HFFc6 (cell line): Measurements from ENCODE around the gene ACSM5. TPM values are rescaled to one million over a fixed set of nuclear protein-coding genes. Genes with fewer than 3 reads are reported as not detected.
"Not testable (repeated sequence)": the region's sequence is repeated elsewhere in the genome, so short reads cannot be mapped to it uniquely, and the experiment has no call there.

ENCODE experiments used
- DNase-seq: peaks from one replicate; pipeline ENCODE4 v3.0.0-alpha.2; 2018
- H3K27ac Mint-ChIP-seq: 2 replicates; pipeline ENCODE4 v1.8.0; 2020; ENCODE audit warnings: mild to moderate bottlenecking, mixed read lengths
- H3K27me3 Mint-ChIP-seq: 2 replicates; pipeline ENCODE4 v1.8.0; 2021; ENCODE audit warnings: mild to moderate bottlenecking, moderate library complexity, mixed read lengths; ENCODE audit not compliant: insufficient read depth
- H3K36me3 Mint-ChIP-seq: 2 replicates; pipeline ENCODE4 v1.8.0; 2021; ENCODE audit warnings: low read depth, mixed read lengths
- H3K4me1 Mint-ChIP-seq: 2 replicates; pipeline ENCODE4 v1.8.0; 2020; ENCODE audit warnings: low read depth, mixed read lengths
- H3K4me3 Mint-ChIP-seq: 2 replicates; pipeline ENCODE4 v1.8.0; 2020; ENCODE audit warnings: mild to moderate bottlenecking, moderate library complexity, mixed read lengths
- H3K9me3 Mint-ChIP-seq: 2 replicates; pipeline ENCODE4 v1.8.0; 2020; ENCODE audit warnings: mild to moderate bottlenecking, mixed read lengths
- total RNA-seq, 6 experiments: library from RNA; stranded (reverse); fragmentation: NEBNext Ultra II Directional; extraction: Animal tissue kit (Norgen Biotek cat#: 25700); gene quantifications; 2 replicates in 1 of 6; 3 replicates in 5 of 6; pipeline ENCODE4 v1.2.3, GENCODE V29; 2021
- TF ChIP-seq, protein P1 (sequence below): fragments of 200-600 bp; sonication (generic); IDR thresholded peaks from 2 replicates; pipeline ENCODE4 v1.5.0; 2021; ENCODE audit warnings: antibody characterized with exemption, mild to moderate bottlenecking

The ACSM5 gene
- total RNA-seq, 6 experiments from 2014 or later, result not detected

DNA sequence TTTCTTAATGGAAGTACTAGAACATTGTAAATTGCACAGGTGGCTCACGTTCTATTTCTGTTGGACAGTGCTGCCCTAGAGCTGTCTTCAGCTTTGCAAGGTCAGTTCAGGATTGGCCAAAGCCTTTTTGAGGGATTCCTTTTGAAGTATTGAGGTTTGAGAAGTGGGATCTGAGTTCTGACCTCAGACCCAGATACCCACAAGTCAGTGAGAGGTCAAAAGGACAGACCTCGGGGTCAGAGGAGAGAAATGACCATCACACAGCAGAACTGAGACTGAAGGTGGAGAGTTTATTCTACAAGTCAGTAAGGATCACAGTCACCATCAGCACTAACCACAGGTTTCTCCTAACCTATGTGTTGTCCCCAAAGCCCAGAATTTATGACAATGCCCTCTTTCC lies 1.7 kb downstream of the ACSM5 start:
- Mint-ChIP-seq H3K36me3 (0 out of 2 replicates have a peak, but pooled peaks cover 3% of the 10 kb centered on the region), H3K27ac (no peak overlapping the region), H3K4me3 (no peak overlapping the region), H3K27me3 (peaks cover 2% of the 10 kb centered on the region; the same call in 1 of the 2 replicates), H3K4me1 (no peaks in the 10 kb centered on the region), H3K9me3 (peaks cover 20% of the 10 kb centered on the region)
- TF ChIP-seq, protein P1, sequence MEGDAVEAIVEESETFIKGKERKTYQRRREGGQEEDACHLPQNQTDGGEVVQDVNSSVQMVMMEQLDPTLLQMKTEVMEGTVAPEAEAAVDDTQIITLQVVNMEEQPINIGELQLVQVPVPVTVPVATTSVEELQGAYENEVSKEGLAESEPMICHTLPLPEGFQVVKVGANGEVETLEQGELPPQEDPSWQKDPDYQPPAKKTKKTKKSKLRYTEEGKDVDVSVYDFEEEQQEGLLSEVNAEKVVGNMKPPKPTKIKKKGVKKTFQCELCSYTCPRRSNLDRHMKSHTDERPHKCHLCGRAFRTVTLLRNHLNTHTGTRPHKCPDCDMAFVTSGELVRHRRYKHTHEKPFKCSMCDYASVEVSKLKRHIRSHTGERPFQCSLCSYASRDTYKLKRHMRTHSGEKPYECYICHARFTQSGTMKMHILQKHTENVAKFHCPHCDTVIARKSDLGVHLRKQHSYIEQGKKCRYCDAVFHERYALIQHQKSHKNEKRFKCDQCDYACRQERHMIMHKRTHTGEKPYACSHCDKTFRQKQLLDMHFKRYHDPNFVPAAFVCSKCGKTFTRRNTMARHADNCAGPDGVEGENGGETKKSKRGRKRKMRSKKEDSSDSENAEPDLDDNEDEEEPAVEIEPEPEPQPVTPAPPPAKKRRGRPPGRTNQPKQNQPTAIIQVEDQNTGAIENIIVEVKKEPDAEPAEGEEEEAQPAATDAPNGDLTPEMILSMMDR, result no peak
- no peak for DNase-seq

DNA sequence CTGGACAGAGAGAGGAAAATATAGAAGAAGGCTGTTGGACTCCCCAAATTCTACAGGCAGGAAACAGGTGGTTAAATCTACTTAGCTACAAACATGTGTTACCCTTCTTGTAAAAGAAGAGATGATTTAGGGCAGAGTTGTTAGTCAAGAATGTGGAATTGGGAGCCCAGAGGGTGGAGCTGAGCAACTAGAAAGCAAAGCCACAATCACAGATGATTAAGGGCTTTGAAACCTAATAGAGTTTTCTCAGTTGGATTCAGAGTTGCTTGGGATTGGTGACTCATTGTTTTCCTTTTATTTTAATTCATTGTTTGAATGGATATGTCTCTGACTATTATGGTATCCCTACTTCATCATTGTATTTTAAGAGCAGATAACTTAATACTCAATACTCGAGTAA lies 6.2 kb downstream of the ACSM5 start:
- TF ChIP-seq, protein P1, result no peak
- Mint-ChIP-seq H3K4me1 (no peaks in the 10 kb centered on the region), H3K9me3 (peaks cover 4% of the 10 kb centered on the region), H3K36me3 (no peaks in the 10 kb centered on the region), H3K4me3 (no peak overlapping the region), H3K27me3 (no peaks in the 10 kb centered on the region), H3K27ac (no peak overlapping the region)
- no peak for DNase-seq

DNA sequence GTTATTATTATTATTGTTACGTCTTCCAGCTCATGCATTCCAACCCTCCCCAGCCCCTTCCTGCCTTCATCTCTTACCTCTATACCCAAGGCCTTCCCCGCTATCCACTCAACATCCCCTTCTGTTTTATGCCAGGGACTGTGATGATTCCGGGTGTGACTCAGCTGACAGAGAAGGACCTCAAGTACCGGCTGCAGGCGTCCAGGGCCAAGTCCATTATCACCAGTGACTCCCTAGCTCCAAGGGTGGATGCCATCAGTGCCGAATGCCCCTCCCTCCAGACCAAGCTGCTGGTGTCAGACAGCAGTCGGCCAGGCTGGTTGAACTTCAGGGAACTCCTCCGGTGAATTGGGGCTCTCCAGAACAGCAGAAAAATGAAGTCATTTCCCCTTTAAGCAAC lies 9.8 kb downstream of the ACSM5 start:
- peaks cover 13% of the 10 kb centered on the region for H3K9me3 Mint-ChIP-seq
- H3K36me3 Mint-ChIP-seq, H3K4me3 Mint-ChIP-seq, H3K4me1 Mint-ChIP-seq, H3K27me3 Mint-ChIP-seq, DNase-seq, H3K27ac Mint-ChIP-seq: not testable (repeated sequence)

DNA sequence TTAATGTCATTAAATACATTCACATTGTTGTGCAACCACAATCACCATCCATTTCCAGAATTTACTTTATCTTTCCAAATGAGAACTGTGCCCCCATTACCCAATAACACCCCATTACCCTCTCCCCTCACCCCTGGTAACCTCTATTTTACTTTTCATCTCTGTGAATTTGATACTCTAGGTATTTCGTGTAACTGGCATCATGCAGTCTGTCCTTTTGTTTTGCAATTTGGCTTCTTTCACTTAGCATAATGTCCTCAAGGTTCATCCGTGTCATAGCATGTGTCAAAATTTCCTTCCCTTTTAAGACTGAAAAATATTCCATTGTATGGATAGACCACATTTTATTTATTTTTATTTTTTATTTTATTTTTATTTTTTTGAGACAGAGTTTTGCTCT lies 12.4 kb downstream of the ACSM5 start:
- H3K9me3 Mint-ChIP-seq, result peaks cover 21% of the 10 kb centered on the region
- not testable (repeated sequence) for H3K27me3 Mint-ChIP-seq, H3K4me1 Mint-ChIP-seq, H3K4me3 Mint-ChIP-seq, H3K27ac Mint-ChIP-seq, DNase-seq, H3K36me3 Mint-ChIP-seq

DNA sequence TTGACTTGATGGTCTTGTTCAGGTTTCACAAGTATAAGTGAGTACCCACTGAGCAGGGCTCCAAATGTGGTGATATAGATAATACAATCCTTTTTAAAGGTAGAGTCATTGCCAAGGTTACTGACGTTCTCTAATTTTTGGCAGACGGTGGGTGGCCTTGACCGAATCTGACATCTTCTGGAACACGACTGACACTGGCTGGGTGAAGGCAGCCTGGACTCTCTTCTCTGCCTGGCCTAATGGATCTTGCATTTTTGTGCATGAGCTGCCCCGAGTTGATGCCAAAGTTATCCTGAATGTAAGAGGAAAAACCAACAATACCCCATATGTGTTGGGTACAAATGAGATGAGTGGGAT lies 14.4 kb downstream of the ACSM5 start:
- not testable (repeated sequence) for DNase-seq, H3K27me3 Mint-ChIP-seq, H3K4me3 Mint-ChIP-seq, H3K36me3 Mint-ChIP-seq, H3K27ac Mint-ChIP-seq, H3K4me1 Mint-ChIP-seq
- peaks cover 29% of the 10 kb centered on the region for H3K9me3 Mint-ChIP-seq

DNA sequence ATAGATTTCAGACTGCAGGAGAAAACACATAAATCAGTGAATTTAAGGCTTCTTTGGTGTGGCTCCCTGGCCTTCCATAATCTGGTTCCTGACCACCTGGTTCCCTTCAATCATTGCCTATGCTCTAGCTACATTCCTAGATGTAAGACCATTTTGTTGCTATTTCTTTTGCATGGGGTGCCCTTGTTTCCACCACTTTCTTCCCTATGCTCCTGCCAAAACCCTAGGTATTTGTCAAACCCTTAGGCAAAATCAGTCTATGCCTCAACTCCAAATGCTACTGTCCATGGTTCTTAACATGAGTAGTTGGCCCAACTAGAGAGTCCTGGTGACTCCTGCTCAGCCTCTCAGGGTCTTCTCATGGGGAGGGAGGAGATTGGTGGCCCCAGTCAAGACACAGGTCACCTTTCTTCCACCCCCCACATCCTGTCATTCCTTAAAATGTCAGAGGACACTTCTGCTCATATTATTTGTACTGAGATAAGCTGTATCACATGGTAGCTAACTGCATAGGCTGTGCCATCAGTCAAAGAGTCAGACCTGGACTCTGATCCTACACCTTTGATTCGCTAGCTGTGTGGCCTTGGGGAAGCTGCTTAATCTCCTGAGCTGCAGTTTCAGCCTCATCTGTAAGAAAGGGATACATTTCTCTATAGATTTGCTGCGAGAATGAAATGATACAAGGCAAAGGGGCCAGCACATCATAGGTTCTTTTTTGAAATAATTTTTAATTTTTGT lies 15.0 kb downstream of the ACSM5 start:
- no peak overlapping the region for H3K27ac Mint-ChIP-seq
- TF ChIP-seq, protein P1, result no peak
- DNase-seq, result no peak
- no peak overlapping the region for H3K4me3 Mint-ChIP-seq
- peaks cover 29% of the 10 kb centered on the region for H3K9me3 Mint-ChIP-seq
- no peaks in the 10 kb centered on the region; the same call in 1 of the 2 replicates for H3K27me3 Mint-ChIP-seq
- H3K36me3 Mint-ChIP-seq, result no peaks in the 10 kb centered on the region
- no peaks in the 10 kb centered on the region for H3K4me1 Mint-ChIP-seq

DNA sequence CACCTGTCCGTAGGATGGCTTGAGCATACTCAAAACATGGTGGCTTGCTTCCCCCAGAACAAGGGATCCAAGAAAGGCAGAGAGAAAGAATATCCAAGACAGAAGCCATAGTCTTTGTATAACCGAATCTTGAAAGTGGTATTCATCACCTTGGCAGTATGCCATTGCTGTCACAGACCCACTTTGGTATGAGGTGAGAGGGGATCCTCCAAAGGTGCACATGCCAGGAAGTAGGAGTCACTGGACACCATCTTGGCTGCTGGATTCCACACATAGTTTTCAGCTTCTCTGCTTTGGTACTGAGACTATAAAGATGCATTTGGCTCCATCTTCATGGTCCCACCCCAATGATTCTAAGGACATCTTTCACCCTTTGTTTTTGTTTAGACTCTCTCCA lies 18.1 kb downstream of the ACSM5 start:
- not testable (repeated sequence) for H3K36me3 Mint-ChIP-seq, H3K4me3 Mint-ChIP-seq, H3K4me1 Mint-ChIP-seq, H3K27me3 Mint-ChIP-seq, H3K27ac Mint-ChIP-seq, DNase-seq
- H3K9me3 Mint-ChIP-seq, result peaks cover 32% of the 10 kb centered on the region

DNA sequence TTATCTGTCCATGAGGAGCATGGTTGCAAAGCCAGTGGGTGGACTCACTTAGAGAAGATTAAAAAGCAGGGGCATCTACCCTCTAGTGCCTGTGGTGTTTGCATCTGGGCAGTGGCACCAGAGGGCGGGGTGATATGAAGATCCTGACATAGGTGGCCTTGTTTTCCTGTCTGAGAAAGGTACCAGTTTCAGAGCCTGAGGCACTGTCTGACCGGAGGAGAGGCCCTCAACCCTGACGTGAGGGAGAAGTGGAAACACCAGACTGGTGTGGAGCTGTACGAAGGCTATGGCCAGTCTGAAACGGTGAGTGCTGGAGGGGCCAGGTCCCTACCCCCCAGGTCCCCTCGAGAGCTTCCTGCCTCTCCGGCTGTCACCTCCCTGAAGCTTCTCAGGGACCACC lies 20.2 kb downstream of the ACSM5 start:
- not testable (repeated sequence) for H3K27ac Mint-ChIP-seq, H3K36me3 Mint-ChIP-seq, H3K4me3 Mint-ChIP-seq, H3K4me1 Mint-ChIP-seq, DNase-seq, H3K27me3 Mint-ChIP-seq
- H3K9me3 Mint-ChIP-seq, result peaks cover 32% of the 10 kb centered on the region

DNA sequence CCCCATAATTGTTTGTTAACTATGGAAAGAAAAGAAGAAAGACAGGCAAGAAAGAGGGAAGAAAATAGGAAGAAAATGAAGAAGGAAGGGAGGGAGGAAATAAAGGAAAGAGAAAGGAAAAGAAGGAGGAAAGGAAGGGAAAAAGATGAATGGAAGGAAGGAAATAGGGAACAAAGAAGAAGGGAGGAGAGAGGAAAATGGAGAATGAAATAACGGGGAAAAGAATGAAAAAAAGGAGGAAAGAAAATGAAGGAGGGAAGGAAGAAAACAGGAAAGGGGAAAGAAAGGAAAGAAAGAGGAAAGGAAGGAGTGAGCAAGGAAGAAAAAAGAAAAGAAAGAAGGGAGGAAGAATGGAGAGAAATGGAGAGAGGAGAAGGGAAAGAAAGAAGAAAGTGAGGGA lies 21.1 kb downstream of the ACSM5 start:
- not testable (repeated sequence) for H3K27me3 Mint-ChIP-seq, H3K36me3 Mint-ChIP-seq, DNase-seq, H3K27ac Mint-ChIP-seq, H3K4me3 Mint-ChIP-seq, H3K4me1 Mint-ChIP-seq
- peaks cover 29% of the 10 kb centered on the region for H3K9me3 Mint-ChIP-seq
